GM12878 (cell line): ENCODE data around the gene PHLDA2. TPM values are rescaled to one million over a fixed set of nuclear protein-coding genes. Genes with fewer than 3 reads are reported as not detected.

ENCODE experiments used
- ATAC-seq: fragments of 200-7000 bp; cut with Tn5 transposase; 3 replicates; pipeline ENCODE4 v1.9.1; 2020; ENCODE audit warnings: mild to moderate bottlenecking, moderate library complexity
- Bru-seq: library from RNA; stranded (reverse); fragments of 400-500 nt; gene quantifications from one replicate; lab custom pipeline; 2021; lab: Mats Ljungman, UMichigan
- BruChase-seq, 2 experiments: library from RNA; stranded (reverse); fragments of 400-500 nt; gene quantifications; one replicate each; lab custom pipeline; 2021; lab: Mats Ljungman, UMichigan
- BruUV-seq: library from RNA; stranded (reverse); fragments of 400-500 nt; replicated peaks from 2 replicates; lab custom pipeline; 2021; lab: Mats Ljungman, UMichigan
- CTCF ChIA-PET: fragments of 300-600 bp; sonication (Branson Sonifier 250); formaldehyde crosslinking; extraction: SDS; loops from one replicate; lab custom pipeline; 2021; ENCODE audit warnings: inconsistent platforms; lab: Yijun Ruan, JAX
- POLR2A ChIA-PET: fragments of 350-600 bp; formaldehyde crosslinking; extraction: SDS; loops from one replicate; lab custom pipeline; 2021; ENCODE audit warnings: inconsistent platforms; lab: Charles Lee
- RAD21 ChIA-PET: fragments of 300-600 bp; sonication (Branson Sonifier 250); formaldehyde crosslinking; loops from one replicate; lab custom pipeline; 2023; ENCODE audit warnings: antibody characterized with exemption; ENCODE audit not compliant: unreplicated experiment; lab: Charles Lee
- SMC1A ChIA-PET: fragments of 300-600 bp; sonication (Branson Sonifier 250); formaldehyde crosslinking; loops from one replicate; lab custom pipeline; 2023; ENCODE audit not compliant: unreplicated experiment, uncharacterized antibody; lab: Charles Lee
- DNase-seq: peaks from one replicate; pipeline ENCODE4 v3.0.0-alpha.2; 2011; ENCODE audit warnings: low read depth, low spot score
- FAIRE-seq: peaks from 3 replicates; lab custom pipeline; 2011; peaks lifted over from hg19 to GRCh38; lab: Jason Lieb, UNC
- H2AFZ ChIP-seq: 2 replicates; pipeline ENCODE4 v1.6.0; 2011; ENCODE audit warnings: low read depth, low read length, control low read depth; ENCODE audit not compliant: control insufficient read depth
- H3K27ac ChIP-seq: 2 replicates; pipeline ENCODE4 v1.5.1; 2011; ENCODE audit warnings: control low read depth; ENCODE audit not compliant: control insufficient read depth, insufficient read depth
- H3K27me3 ChIP-seq, 2 experiments: replicated peaks in 1 of 2; 2 replicates each; pipeline versions ENCODE4 v1.6.0 to v1.6.1; 2011; ENCODE audit warnings: low read length in 1 of 2; ENCODE audit not compliant: control insufficient read depth in 2 of 2, insufficient read depth in 2 of 2
- H3K36me3 ChIP-seq, 2 experiments: 2 replicates each; pipeline ENCODE4 v1.5.1; 2011; ENCODE audit warnings: low read length in 1 of 2; ENCODE audit not compliant: control insufficient read depth in 2 of 2, insufficient read depth in 2 of 2
- H3K4me1 ChIP-seq: 2 replicates; pipeline ENCODE4 v1.6.1; 2011; ENCODE audit warnings: mild to moderate bottlenecking, low read length, moderate library complexity, mixed read lengths; ENCODE audit not compliant: control insufficient read depth, insufficient read depth
- H3K4me2 ChIP-seq: 2 replicates; pipeline ENCODE4 v1.6.0; 2011; ENCODE audit warnings: control low read depth; ENCODE audit not compliant: control insufficient read depth, insufficient read depth
- H3K4me3 ChIP-seq: fragments of 200-600 bp; sonication (generic); 2 replicates; pipeline ENCODE4 v1.5.1; 2016
- H3K79me2 ChIP-seq: 2 replicates; pipeline ENCODE4 v1.6.0; 2011; ENCODE audit warnings: low read length; ENCODE audit not compliant: control insufficient read depth, insufficient read depth
- H3K9ac ChIP-seq: 2 replicates; pipeline ENCODE4 v1.8.0; 2011; ENCODE audit warnings: low read length, control low read depth, mixed read lengths; ENCODE audit not compliant: control insufficient read depth, insufficient read depth
- H3K9me3 ChIP-seq: replicated peaks from 3 replicates; pipeline ENCODE4 v1.5.1; 2011; ENCODE audit warnings: mild to moderate bottlenecking, low read length; ENCODE audit not compliant: control insufficient read depth, insufficient read depth
- H4K20me1 ChIP-seq: 2 replicates; pipeline ENCODE4 v1.6.0; 2011; ENCODE audit not compliant: control insufficient read depth, insufficient read depth
- BCL11A ChIP-seq: IDR thresholded peaks from 2 replicates; pipeline ENCODE4 v1.6.1; 2011; ENCODE audit warnings: low read depth, low read length
- MYB ChIP-seq: fragments of 150-350 bp; IDR thresholded peaks from 2 replicates; pipeline ENCODE4 v1.6.1; 2014; ENCODE audit warnings: mild to moderate bottlenecking, low read depth, low read length, borderline replicate concordance
- RUNX3 ChIP-seq: IDR thresholded peaks from 2 replicates; pipeline ENCODE4 v1.6.1; 2012; ENCODE audit warnings: low read length, inconsistent platforms
- SMAD1 ChIP-seq: fragments of 450-650 bp; IDR thresholded peaks from 2 replicates; pipeline ENCODE4 v1.6.1; 2018; ENCODE audit warnings: mild to moderate bottlenecking, low read depth; ENCODE audit not compliant: partially characterized antibody
- TCF12 ChIP-seq: IDR thresholded peaks from 2 replicates; pipeline ENCODE4 v1.6.1; 2011; ENCODE audit warnings: low read depth, mild to moderate bottlenecking, low read length
- WGBS: methylation state at CpG from one replicate; pipeline ENCODE4 v1.1.6; 2016; ENCODE audit warnings: low lambda C conversion rate; ENCODE audit not compliant: insufficient replicate concordance, insufficient coverage; ENCODE audit errors: missing lambda C conversion rate; 5-methylcytosine and 5-hydroxymethylcytosine counted together
- in situ Hi-C: fragments of 300-500 bp; cut with MboI; formaldehyde crosslinking; loops from 9 replicates; pipeline ENCODE4 v1.14.3; 2018; ENCODE audit warnings: mixed read lengths
- intact Hi-C: fragments of 100-400 bp; cut with micrococcal nuclease; formaldehyde crosslinking; loops from one replicate; pipeline ENCODE4 v1.14.2; 2022; ENCODE audit not compliant: unreplicated experiment
- long read RNA-seq, 2 experiments: library from polyadenylated mRNA; unstranded; transcript quantifications; one replicate each; pipeline ENCODE4 v2.0.0, GENCODE V29; 2019 to 2020
- polyA minus RNA-seq, 3 experiments: library from RNA; depleted of rRNA, polyadenylated mRNA; stranded (reverse); fragments of >200 nt; gene quantifications; 2 replicates each; pipeline ENCODE4 v1.2.3, GENCODE V29; 2011
- polyA plus RNA-seq, 11 experiments: library from polyadenylated mRNA; depleted of rRNA in 4 of 11; unstranded in 6 of 11; stranded (reverse) in 5 of 11; fragments of >200 nt; fragmentation: Nextera tagmentation in 4 of 11; fragmentation: Illumina TruSeq in 1 of 11; extraction: Ambion mirVana in 4 of 11; extraction: Trizol in 1 of 11; gene quantifications; 1 replicate in 1 of 11; 2 replicates in 10 of 11; pipeline versions ENCODE4 v1.2.1 to v1.2.3, GENCODE V29; 2011 to 2016; ENCODE audit warnings: inconsistent platforms in 2 of 11, missing spikeins in 2 of 11, low read depth in 1 of 11
- total RNA-seq, 4 experiments: library from RNA; depleted of rRNA in 3 of 4; stranded (reverse); fragments of >200 nt in 3 of 4; fragmentation: Illumina TruSeq in 1 of 4; extraction: Trizol in 1 of 4; gene quantifications; 2 replicates each; pipeline versions ENCODE4 v1.2.1 to v1.2.3, GENCODE V29; 2013 to 2021
- TF ChIP-seq, protein P1 (sequence below): IDR thresholded peaks from 2 replicates; pipeline ENCODE4 v1.6.1; 2012; ENCODE audit warnings: improper control_type of control experiment, low read depth, low read length; ENCODE audit not compliant: insufficient replicate concordance
- TF ChIP-seq, protein P2 (sequence below): fragments of 450-650 bp; formaldehyde crosslinking; IDR thresholded peaks from 2 replicates; pipeline ENCODE4 v1.5.0; 2022; ENCODE audit warnings: mild to moderate bottlenecking, missing genetic modification characterization

The PHLDA2 gene, protein sequence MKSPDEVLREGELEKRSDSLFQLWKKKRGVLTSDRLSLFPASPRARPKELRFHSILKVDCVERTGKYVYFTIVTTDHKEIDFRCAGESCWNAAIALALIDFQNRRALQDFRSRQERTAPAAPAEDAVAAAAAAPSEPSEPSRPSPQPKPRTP
- 0.59 TPM in 1 of 2 replicates, not detected in the other for total RNA-seq (2013; cell fraction: nucleolus; rRNA removed)
- not detected in 2 replicates for total RNA-seq (2014; rRNA removed)
- not detected in 2 replicates for total RNA-seq (2014; rRNA removed; fragmentation: Illumina TruSeq; extraction: Trizol)
- 0.27 and 0.49 TPM in 2 replicates for total RNA-seq (2021)
- polyA plus RNA-seq (2011; ENCODE audit: low read depth): not detected
- 0.15 TPM in 1 of 2 replicates, not detected in the other for polyA plus RNA-seq (2011; rRNA removed)
- 0.07 and 0.12 TPM in 2 replicates for polyA plus RNA-seq (2011; cell fraction: cytosol; rRNA removed)
- 0.27 and 0.34 TPM in 2 replicates for polyA plus RNA-seq (2011; cell fraction: nucleus; rRNA removed)
- polyA plus RNA-seq (2012): 0.18 and 0.32 TPM in 2 replicates
- polyA plus RNA-seq (2014; fragmentation: Illumina TruSeq; extraction: Trizol): not detected in 2 replicates
- polyA plus RNA-seq (2014; fragmentation: Nextera tagmentation; extraction: Ambion mirVana): not detected
- polyA plus RNA-seq (2014; rRNA removed): not detected in 2 replicates
- under 1 TPM in 1 of 2 experiments, not detected in 1; 0.16 TPM for polyA plus RNA-seq (2016; fragmentation: Nextera tagmentation; extraction: Ambion mirVana)
- not detected in 2 replicates for polyA minus RNA-seq (2011; rRNA and poly(A)+ RNA removed)
- polyA minus RNA-seq (2011; cell fraction: cytosol; rRNA and poly(A)+ RNA removed): not detected in 2 replicates
- polyA minus RNA-seq (2011; cell fraction: nucleus; rRNA and poly(A)+ RNA removed): not detected in 2 replicates
- percentile 34 among the genes with signal in this experiment for Bru-seq, nascent RNA
- BruChase-seq, experiment 1, labeled RNA remaining after a 6-hour chase: percentile 53 among the genes with signal in this experiment
- percentile 39 among the genes with signal in this experiment for BruChase-seq, experiment 2, labeled RNA remaining after a 2-hour chase
- long read RNA-seq, experiment 1, partial matches to known transcripts: 0 of 1 reads
- long read RNA-seq, experiment 1, other reads (novel, unspliced or antisense): 0 of 1 reads
- long read RNA-seq, experiment 2, partial matches to known transcripts: 0 of 1 reads
- long read RNA-seq, experiment 2, other reads (novel, unspliced or antisense): 0 of 1 reads

DNA sequence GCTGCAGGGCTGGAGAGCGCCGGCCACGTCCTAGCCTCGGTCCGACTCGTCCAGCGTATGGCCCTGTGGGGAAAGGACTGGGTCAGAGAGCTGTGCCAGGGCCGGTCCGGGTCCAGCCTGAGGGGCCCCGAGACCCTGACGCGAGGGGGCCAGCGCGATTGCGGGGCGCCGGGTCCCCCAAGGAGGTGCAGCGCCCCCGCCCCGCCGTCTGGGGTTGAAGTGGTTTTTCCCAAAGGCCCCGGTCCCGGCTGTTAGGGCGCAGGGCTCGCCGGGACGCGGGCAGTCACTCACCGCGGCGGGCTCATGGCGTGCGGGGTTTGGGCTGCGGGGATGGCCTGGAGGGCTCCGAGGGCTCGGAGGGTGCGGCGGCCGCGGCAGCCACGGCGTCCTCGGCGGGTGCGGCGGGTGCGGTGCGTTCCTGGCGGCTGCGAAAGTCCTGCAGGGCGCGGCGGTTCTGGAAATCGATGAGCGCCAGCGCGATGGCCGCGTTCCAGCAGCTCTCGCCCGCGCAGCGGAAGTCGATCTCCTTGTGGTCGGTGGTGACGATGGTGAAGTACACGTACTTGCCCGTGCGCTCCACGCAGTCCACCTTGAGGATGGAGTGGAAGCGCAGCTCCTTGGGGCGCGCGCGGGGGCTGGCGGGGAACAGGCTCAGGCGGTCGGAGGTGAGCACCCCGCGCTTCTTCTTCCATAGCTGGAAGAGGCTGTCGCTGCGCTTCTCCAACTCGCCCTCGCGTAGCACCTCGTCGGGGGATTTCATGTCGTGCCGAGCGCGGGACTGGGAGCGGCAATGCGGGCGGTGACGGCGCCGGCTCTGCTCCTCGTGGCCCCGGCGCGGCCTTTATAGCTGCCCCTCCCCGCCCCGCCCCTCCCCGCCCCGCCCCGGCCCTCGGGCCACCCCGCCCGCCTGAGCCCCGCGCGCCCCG lies at the start of gene PHLDA2:
Gene PHLDA2 (minus strand): TSS at position 816 of the 926 bp plus-strand sequence. CDS start 56 bp downstream, at position 760.
- SMC1A ChIA-PET: interaction anchor here (2.0 kb wide), 1 partner anchor 36 kb away, joined by 14 read pairs; no protein-coding TSS in a partner anchor
- Histone ChIP-seq H2AFZ (peak within 1 kb of the TSS; percentile 51), H3K27me3 (peaks cover 3 to 15% of the 10 kb centered on the region in 2 experiments), H3K9me3 (no peaks in the 10 kb centered on the region), H3K27ac (no peak within 1 kb of the TSS), H4K20me1 (no peaks in the 10 kb centered on the region), H3K4me3 (peak within 1 kb of the TSS; percentile 62), H3K36me3 (no peaks in the 10 kb centered on the region), H3K4me1 (peaks cover 21% of the 10 kb centered on the region), H3K4me2 (peak within 1 kb of the TSS; percentile 95), H3K9ac (peak within 1 kb of the TSS; percentile 35; the same call in 1 of the 2 replicates), H3K79me2 (no peaks in the 10 kb centered on the region)
- intact Hi-C loops: no loop called here
- WGBS: 8% methylated on average over 91 of the region's 113 CpGs
- BruUV-seq: no TSS peak
- no peak for FAIRE-seq
- POLR2A ChIA-PET: interaction anchor here (0.6 to 2.1 kb wide), 3 partner anchors 8 to 27 kb away, joined by 3 to 8 read pairs (median 5); a partner anchor contains a TSS
- DNase-seq: no peak
- RAD21 ChIA-PET: interaction anchor here (0.6 to 2.3 kb wide), 6 partner anchors 26 to 397 kb away, joined by 3 to 14 read pairs (median 6); no protein-coding TSS in a partner anchor
- ATAC-seq: no peak
- in situ Hi-C loops: no loop called here
- CTCF ChIA-PET: interaction anchor here (0.7 to 2.9 kb wide), 13 partner anchors 11 to 396 kb away, joined by 3 to 25 read pairs (median 6); no protein-coding TSS in a partner anchor
- TF ChIP-seq, protein P1, sequence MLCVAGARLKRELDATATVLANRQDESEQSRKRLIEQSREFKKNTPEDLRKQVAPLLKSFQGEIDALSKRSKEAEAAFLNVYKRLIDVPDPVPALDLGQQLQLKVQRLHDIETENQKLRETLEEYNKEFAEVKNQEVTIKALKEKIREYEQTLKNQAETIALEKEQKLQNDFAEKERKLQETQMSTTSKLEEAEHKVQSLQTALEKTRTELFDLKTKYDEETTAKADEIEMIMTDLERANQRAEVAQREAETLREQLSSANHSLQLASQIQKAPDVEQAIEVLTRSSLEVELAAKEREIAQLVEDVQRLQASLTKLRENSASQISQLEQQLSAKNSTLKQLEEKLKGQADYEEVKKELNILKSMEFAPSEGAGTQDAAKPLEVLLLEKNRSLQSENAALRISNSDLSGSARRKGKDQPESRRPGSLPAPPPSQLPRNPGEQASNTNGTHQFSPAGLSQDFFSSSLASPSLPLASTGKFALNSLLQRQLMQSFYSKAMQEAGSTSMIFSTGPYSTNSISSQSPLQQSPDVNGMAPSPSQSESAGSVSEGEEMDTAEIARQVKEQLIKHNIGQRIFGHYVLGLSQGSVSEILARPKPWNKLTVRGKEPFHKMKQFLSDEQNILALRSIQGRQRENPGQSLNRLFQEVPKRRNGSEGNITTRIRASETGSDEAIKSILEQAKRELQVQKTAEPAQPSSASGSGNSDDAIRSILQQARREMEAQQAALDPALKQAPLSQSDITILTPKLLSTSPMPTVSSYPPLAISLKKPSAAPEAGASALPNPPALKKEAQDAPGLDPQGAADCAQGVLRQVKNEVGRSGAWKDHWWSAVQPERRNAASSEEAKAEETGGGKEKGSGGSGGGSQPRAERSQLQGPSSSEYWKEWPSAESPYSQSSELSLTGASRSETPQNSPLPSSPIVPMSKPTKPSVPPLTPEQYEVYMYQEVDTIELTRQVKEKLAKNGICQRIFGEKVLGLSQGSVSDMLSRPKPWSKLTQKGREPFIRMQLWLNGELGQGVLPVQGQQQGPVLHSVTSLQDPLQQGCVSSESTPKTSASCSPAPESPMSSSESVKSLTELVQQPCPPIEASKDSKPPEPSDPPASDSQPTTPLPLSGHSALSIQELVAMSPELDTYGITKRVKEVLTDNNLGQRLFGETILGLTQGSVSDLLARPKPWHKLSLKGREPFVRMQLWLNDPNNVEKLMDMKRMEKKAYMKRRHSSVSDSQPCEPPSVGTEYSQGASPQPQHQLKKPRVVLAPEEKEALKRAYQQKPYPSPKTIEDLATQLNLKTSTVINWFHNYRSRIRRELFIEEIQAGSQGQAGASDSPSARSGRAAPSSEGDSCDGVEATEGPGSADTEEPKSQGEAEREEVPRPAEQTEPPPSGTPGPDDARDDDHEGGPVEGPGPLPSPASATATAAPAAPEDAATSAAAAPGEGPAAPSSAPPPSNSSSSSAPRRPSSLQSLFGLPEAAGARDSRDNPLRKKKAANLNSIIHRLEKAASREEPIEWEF: no peak
- TF ChIP-seq, protein P2, sequence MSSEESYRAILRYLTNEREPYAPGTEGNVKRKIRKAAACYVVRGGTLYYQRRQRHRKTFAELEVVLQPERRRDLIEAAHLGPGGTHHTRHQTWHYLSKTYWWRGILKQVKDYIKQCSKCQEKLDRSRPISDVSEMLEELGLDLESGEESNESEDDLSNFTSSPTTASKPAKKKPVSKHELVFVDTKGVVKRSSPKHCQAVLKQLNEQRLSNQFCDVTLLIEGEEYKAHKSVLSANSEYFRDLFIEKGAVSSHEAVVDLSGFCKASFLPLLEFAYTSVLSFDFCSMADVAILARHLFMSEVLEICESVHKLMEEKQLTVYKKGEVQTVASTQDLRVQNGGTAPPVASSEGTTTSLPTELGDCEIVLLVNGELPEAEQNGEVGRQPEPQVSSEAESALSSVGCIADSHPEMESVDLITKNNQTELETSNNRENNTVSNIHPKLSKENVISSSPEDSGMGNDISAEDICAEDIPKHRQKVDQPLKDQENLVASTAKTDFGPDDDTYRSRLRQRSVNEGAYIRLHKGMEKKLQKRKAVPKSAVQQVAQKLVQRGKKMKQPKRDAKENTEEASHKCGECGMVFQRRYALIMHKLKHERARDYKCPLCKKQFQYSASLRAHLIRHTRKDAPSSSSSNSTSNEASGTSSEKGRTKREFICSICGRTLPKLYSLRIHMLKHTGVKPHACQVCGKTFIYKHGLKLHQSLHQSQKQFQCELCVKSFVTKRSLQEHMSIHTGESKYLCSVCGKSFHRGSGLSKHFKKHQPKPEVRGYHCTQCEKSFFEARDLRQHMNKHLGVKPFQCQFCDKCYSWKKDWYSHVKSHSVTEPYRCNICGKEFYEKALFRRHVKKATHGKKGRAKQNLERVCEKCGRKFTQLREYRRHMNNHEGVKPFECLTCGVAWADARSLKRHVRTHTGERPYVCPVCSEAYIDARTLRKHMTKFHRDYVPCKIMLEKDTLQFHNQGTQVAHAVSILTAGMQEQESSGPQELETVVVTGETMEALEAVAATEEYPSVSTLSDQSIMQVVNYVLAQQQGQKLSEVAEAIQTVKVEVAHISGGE (CRISPR knock-in tag): no peak
- TF ChIP-seq BCL11A (no peak), MYB (no peak), TCF12 (peak; percentile 44; the same call in 1 of the 2 replicates), SMAD1 (no peak), RUNX3 (no peak)
